GM23248 (cell line): ENCODE results near the gene RAB6A. TPM values are rescaled to one million over a fixed set of nuclear protein-coding genes. Genes with fewer than 3 reads are reported as not detected.
"Not testable (repeated sequence)": the region's sequence is repeated elsewhere in the genome, so short reads cannot be mapped to it uniquely, and the experiment has no call there.

Source experiments
- DNase-seq: peaks from one replicate; pipeline ENCODE4 v3.0.0-alpha.2; 2015
- H2AFZ ChIP-seq: fragments of 200-600 bp; sonication (generic); 2 replicates; pipeline ENCODE4 v1.6.1; 2016; ENCODE audit warnings: antibody characterized with exemption
- H3F3A ChIP-seq: fragments of 200-600 bp; sonication (generic); 2 replicates; pipeline ENCODE4 v1.6.1; 2016; ENCODE audit warnings: mild to moderate bottlenecking, antibody characterized with exemption, mixed run types; ENCODE audit not compliant: insufficient read depth
- H3K27ac ChIP-seq: fragments of 200-600 bp; sonication (generic); 2 replicates; pipeline ENCODE4 v1.5.1; 2016; ENCODE audit warnings: mild to moderate bottlenecking
- H3K27me3 ChIP-seq: fragments of 200-600 bp; sonication (generic); replicated peaks from 2 replicates; pipeline ENCODE4 v1.6.1; 2016; ENCODE audit warnings: mild to moderate bottlenecking; ENCODE audit not compliant: insufficient read depth
- H3K36me3 ChIP-seq: fragments of 200-600 bp; sonication (generic); 2 replicates; pipeline ENCODE4 v1.6.1; 2016; ENCODE audit warnings: low read depth, mild to moderate bottlenecking
- H3K4me1 ChIP-seq: fragments of 200-600 bp; sonication (generic); 2 replicates; pipeline ENCODE4 v1.6.1; 2016; ENCODE audit warnings: mild to moderate bottlenecking; ENCODE audit not compliant: insufficient read depth
- H3K4me2 ChIP-seq: fragments of 200-600 bp; sonication (generic); one replicate; pipeline ENCODE4 v1.6.1; 2016; ENCODE audit warnings: mild to moderate bottlenecking; ENCODE audit not compliant: unreplicated experiment
- H3K4me3 ChIP-seq: fragments of 200-600 bp; sonication (generic); 2 replicates; pipeline ENCODE4 v1.5.1; 2016; ENCODE audit warnings: mild to moderate bottlenecking
- H3K79me2 ChIP-seq: fragments of 200-600 bp; sonication (generic); 2 replicates; pipeline ENCODE4 v1.6.1; 2016; ENCODE audit warnings: mild to moderate bottlenecking; ENCODE audit not compliant: insufficient read depth
- H3K9ac ChIP-seq: fragments of 200-600 bp; sonication (generic); 2 replicates; pipeline ENCODE4 v1.6.1; 2016; ENCODE audit warnings: mild to moderate bottlenecking
- H3K9me2 ChIP-seq: fragments of 200-600 bp; sonication (generic); 2 replicates; pipeline ENCODE4 v1.6.1; 2016; ENCODE audit warnings: mixed run types, mild to moderate bottlenecking, moderate library complexity; ENCODE audit not compliant: insufficient read depth
- H3K9me3 ChIP-seq: fragments of 200-600 bp; sonication (generic); one replicate; pipeline ENCODE4 v1.6.1; 2017; ENCODE audit warnings: low read depth
- H4K20me1 ChIP-seq: fragments of 200-600 bp; sonication (generic); 2 replicates; pipeline ENCODE4 v1.6.0; 2016; ENCODE audit not compliant: insufficient read depth
- EZH2 ChIP-seq: fragments of 200-600 bp; sonication (generic); IDR thresholded peaks from 2 replicates; pipeline ENCODE4 v1.6.1; 2018; ENCODE audit warnings: antibody characterized with exemption, mild to moderate bottlenecking; ENCODE audit not compliant: insufficient read depth, poor library complexity, severe bottlenecking
- EZH2phosphoT487 ChIP-seq: fragments of 200-600 bp; sonication (generic); IDR thresholded peaks from 2 replicates; pipeline ENCODE4 v1.6.1; 2018; ENCODE audit warnings: antibody characterized with exemption, moderate library complexity, mild to moderate bottlenecking, low read depth; ENCODE audit not compliant: insufficient read depth
- WGBS, 2 experiments: methylation state at CpG; one replicate each; pipeline ENCODE4 v1.1.6; 2015 to 2017; ENCODE audit warnings: low lambda C conversion rate in 2 of 2, low coverage in 1 of 2; ENCODE audit errors: missing lambda C conversion rate in 2 of 2; 5-methylcytosine and 5-hydroxymethylcytosine counted together
- in situ Hi-C: fragments of 300-500 bp; cut with MboI; formaldehyde crosslinking; loops from 2 replicates; pipeline ENCODE4 v1.15.0; 2020
- polyA plus RNA-seq: library from polyadenylated mRNA; unstranded; fragments of >200 nt; fragmentation: Nextera tagmentation; extraction: Ambion mirVana; gene quantifications from 2 replicates; pipeline ENCODE4 v1.2.1, GENCODE V29; 2016
- total RNA-seq: library from RNA; depleted of rRNA; stranded (reverse); fragments of >200 nt; shearing (Covaris generic); gene quantifications from 2 replicates; pipeline ENCODE4 v1.2.3, GENCODE V29; 2014

RAB6A gene
- total and polyA plus RNA-seq, 2 experiments from 2014 or later, result 145 to 147 TPM

GRCh38 chr11:73747762-73748161 is 13.1 kb downstream of the RAB6A start:
- Histone ChIP-seq H3K4me2 (no peak overlapping the region), H2AFZ (no peak overlapping the region), H3K9me2 (no peaks in the 10 kb centered on the region), H3K36me3 (0 out of 2 replicates have a peak, but pooled peaks cover 5% of the 10 kb centered on the region), H3K79me2 (peaks cover 100% of the 10 kb centered on the region), H3K27ac (no peak overlapping the region), H4K20me1 (peaks cover 69% of the 10 kb centered on the region), H3K27me3 (no peaks in the 10 kb centered on the region), H3K9me3 (no peaks in the 10 kb centered on the region), H3F3A (peaks cover 10% of the 10 kb centered on the region; the same call in 1 of the 2 replicates), H3K4me1 (no peaks in the 10 kb centered on the region), H3K4me3 (no peak overlapping the region), H3K9ac (no peak overlapping the region)
- no peak for DNase-seq
- TF ChIP-seq EZH2phosphoT487 (no peak), EZH2 (no peak)
- in situ Hi-C loops, result no loop called here
- 60 to 61% methylated on average over 3 of the region's 3 CpGs for WGBS, 2 experiments

- in situ Hi-C loops, result no loop called here
Observed at GRCh38 chr11:73746701-73747100, 14.2 kb downstream of the RAB6A start.

GRCh38 chr11:73743045-73743444 is 17.8 kb downstream of the RAB6A start:
- Histone ChIP-seq H3K79me2 (peaks cover 99% of the 10 kb centered on the region), H3K9ac (no peak overlapping the region), H3F3A (no peaks in the 10 kb centered on the region), H2AFZ (no peak overlapping the region), H3K4me1 (no peaks in the 10 kb centered on the region), H3K4me2 (no peak overlapping the region), H3K27ac (no peak overlapping the region), H4K20me1 (peaks cover 33% of the 10 kb centered on the region), H3K9me3 (no peaks in the 10 kb centered on the region), H3K4me3 (no peak overlapping the region), H3K36me3 (0 out of 2 replicates have a peak, but pooled peaks cover 3% of the 10 kb centered on the region), H3K27me3 (no peaks in the 10 kb centered on the region), H3K9me2 (no peaks in the 10 kb centered on the region)
- in situ Hi-C loops, result no loop called here
- no peak for TF ChIP-seq EZH2phosphoT487
- no peak for TF ChIP-seq EZH2
- no peak for DNase-seq
- WGBS, 2 experiments, result 93% methylated on average over 7 of the region's 7 CpGs

More at GRCh38 chr11:73746701-73747100, 14.2 kb downstream of the RAB6A start:
- H3K4me3 ChIP-seq, result no peak overlapping the region
- 0 out of 2 replicates have a peak, but pooled peaks cover 3% of the 10 kb centered on the region for H3K36me3 ChIP-seq
- no peak overlapping the region for H3K4me2 ChIP-seq
- TF ChIP-seq EZH2phosphoT487, result no peak
- TF ChIP-seq EZH2, result no peak
- H3F3A ChIP-seq, result peaks cover 7% of the 10 kb centered on the region; the same call in 1 of the 2 replicates
- H3K4me1 ChIP-seq, result no peaks in the 10 kb centered on the region
- H2AFZ ChIP-seq, result no peak overlapping the region
- no peaks in the 10 kb centered on the region for H3K9me3 ChIP-seq
- peaks cover 58% of the 10 kb centered on the region for H4K20me1 ChIP-seq
- H3K27me3 ChIP-seq, result no peaks in the 10 kb centered on the region
- H3K9me2 ChIP-seq, result no peaks in the 10 kb centered on the region
- 93 to 94% methylated on average over 13 of the region's 13 CpGs for WGBS, 2 experiments
- H3K79me2 ChIP-seq, result peaks cover 100% of the 10 kb centered on the region
- no peak for DNase-seq
- H3K9ac ChIP-seq, result no peak overlapping the region
- no peak overlapping the region for H3K27ac ChIP-seq

- DNase-seq, H3K4me2 ChIP-seq, H3K36me3 ChIP-seq, H3K27me3 ChIP-seq, H3K9me3 ChIP-seq, H3K9me2 ChIP-seq, H3K4me3 ChIP-seq, in situ Hi-C loops, H4K20me1 ChIP-seq, H2AFZ ChIP-seq, H3K9ac ChIP-seq: not testable (repeated sequence)
- Histone ChIP-seq H3K27ac (0 out of 2 replicates have a peak overlapping the region, but pooled peaks have one; percentile 55), H3K4me1 (peaks cover 18% of the 10 kb centered on the region), H3K79me2 (peaks cover 98% of the 10 kb centered on the region), H3F3A (peaks cover 11% of the 10 kb centered on the region)
- WGBS, 2 experiments, result 83 to 85% methylated on average over 7 of the region's 7 CpGs
Observed at GRCh38 chr11:73735959-73736358, 24.9 kb downstream of the RAB6A start.

GRCh38 chr11:73734993-73735392 is 25.9 kb downstream of the RAB6A start:
- H2AFZ ChIP-seq, result no peak overlapping the region
- peak overlapping the region; percentile 33 for H3K4me2 ChIP-seq
- no peaks in the 10 kb centered on the region for H3K9me2 ChIP-seq
- no peak overlapping the region for H3K4me3 ChIP-seq
- H3K79me2 ChIP-seq, result peaks cover 98% of the 10 kb centered on the region
- no peaks in the 10 kb centered on the region for H3K27me3 ChIP-seq
- no peak for TF ChIP-seq EZH2
- TF ChIP-seq EZH2phosphoT487, result no peak
- H3K27ac ChIP-seq, result peak overlapping the region; percentile 55
- H3F3A ChIP-seq, result peaks cover 11% of the 10 kb centered on the region
- no peaks in the 10 kb centered on the region for H3K9me3 ChIP-seq
- no peak overlapping the region for H3K9ac ChIP-seq
- H3K36me3 ChIP-seq, result peaks cover 7% of the 10 kb centered on the region; the same call in 1 of the 2 replicates
- peaks cover 18% of the 10 kb centered on the region for H3K4me1 ChIP-seq
- in situ Hi-C loops, result no loop called here
- H4K20me1 ChIP-seq, result peaks cover 14% of the 10 kb centered on the region
- DNase-seq, result peak; percentile 59

GRCh38 chr11:73734011-73734410 is 26.9 kb downstream of the RAB6A start:
- in situ Hi-C loops, H3K9me2 ChIP-seq, H3K9me3 ChIP-seq, H3K27me3 ChIP-seq, H3K9ac ChIP-seq, DNase-seq, H3K4me2 ChIP-seq, H3K4me3 ChIP-seq, H2AFZ ChIP-seq: not testable (repeated sequence)
- peaks cover 11% of the 10 kb centered on the region for H3F3A ChIP-seq
- peaks cover 99% of the 10 kb centered on the region for H3K79me2 ChIP-seq
- H3K4me1 ChIP-seq, result peaks cover 18% of the 10 kb centered on the region
- H4K20me1 ChIP-seq, result peaks cover 24% of the 10 kb centered on the region
- peaks cover 15% of the 10 kb centered on the region; the same call in 1 of the 2 replicates for H3K36me3 ChIP-seq
- H3K27ac ChIP-seq, result peak overlapping the region; percentile 55; the same call in 1 of the 2 replicates
- 96 to 97% methylated on average over 8 of the region's 8 CpGs for WGBS, 2 experiments

- H3K9me2 ChIP-seq, H3K9me3 ChIP-seq, in situ Hi-C loops, DNase-seq, H3K4me2 ChIP-seq, H3K27me3 ChIP-seq, H3K27ac ChIP-seq, H3K4me3 ChIP-seq, H3K9ac ChIP-seq, H2AFZ ChIP-seq: not testable (repeated sequence)
- H3K36me3 ChIP-seq, result peaks cover 20% of the 10 kb centered on the region; the same call in 1 of the 2 replicates
- peaks cover 99% of the 10 kb centered on the region for H3K79me2 ChIP-seq
- H3K4me1 ChIP-seq, result peaks cover 18% of the 10 kb centered on the region
- peaks cover 11% of the 10 kb centered on the region for H3F3A ChIP-seq
- WGBS, 2 experiments, result 80% methylated on average over 7 of the region's 7 CpGs
- H4K20me1 ChIP-seq, result peaks cover 25% of the 10 kb centered on the region
Observed at GRCh38 chr11:73732936-73733335, 27.9 kb downstream of the RAB6A start.
